HG03342 (cell line): ENCODE results near the gene CFD.
"Not testable (repeated sequence)": the region's sequence is repeated elsewhere in the genome, so short reads cannot be mapped to it uniquely, and the experiment has no call there.

Source experiments
- ATAC-seq: cut with Tn5 transposase; IDR thresholded peaks from one replicate; pipeline ENCODE4 v1.9.1; 2021; ENCODE audit warnings: mild to moderate bottlenecking, moderate library complexity; ENCODE audit not compliant: unreplicated experiment

CFD gene

DNA sequence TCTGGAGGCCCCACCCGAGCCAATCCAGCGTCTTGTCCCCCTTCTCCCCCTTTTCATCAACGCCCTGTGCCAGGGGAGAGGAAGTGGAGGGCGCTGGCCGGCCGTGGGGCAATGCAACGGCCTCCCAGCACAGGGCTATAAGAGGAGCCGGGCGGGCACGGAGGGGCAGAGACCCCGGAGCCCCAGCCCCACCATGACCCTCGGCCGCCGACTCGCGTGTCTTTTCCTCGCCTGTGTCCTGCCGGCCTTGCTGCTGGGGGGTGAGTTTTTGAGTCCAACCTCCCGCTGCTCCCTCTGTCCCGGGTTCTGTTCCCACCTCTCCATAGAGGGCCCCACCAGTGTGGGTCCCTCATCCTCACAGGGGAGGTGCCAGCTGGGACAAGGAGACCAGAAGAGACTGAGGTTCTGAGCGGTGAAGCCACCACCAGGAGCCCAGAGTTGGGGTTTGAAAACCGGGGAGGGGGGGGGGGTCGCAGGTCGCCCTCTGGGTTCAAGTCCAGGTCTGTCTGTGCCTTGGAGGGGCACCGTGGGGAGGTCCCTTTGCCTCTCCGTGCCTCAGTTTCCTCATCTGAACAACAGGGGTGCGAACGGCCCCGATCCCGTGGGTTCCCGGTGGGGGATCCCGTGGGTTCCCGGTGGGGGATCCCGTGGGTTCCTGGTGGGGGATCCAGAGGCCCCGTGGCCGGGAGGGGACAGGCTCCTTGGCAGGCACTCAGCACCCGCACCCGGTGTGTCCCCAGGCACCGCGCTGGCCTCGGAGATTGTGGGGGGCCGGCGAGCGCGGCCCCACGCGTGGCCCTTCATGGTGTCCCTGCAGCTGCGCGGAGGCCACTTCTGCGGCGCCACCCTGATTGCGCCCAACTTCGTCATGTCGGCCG, 7.1 kb upstream of the CFD start, which contains the start of gene ELANE:
ELANE (plus strand) TSS at position 168 of the 878 bp plus-strand sequence; CDS start at position 194, 26 bp downstream.
- no peak for ATAC-seq

DNA sequence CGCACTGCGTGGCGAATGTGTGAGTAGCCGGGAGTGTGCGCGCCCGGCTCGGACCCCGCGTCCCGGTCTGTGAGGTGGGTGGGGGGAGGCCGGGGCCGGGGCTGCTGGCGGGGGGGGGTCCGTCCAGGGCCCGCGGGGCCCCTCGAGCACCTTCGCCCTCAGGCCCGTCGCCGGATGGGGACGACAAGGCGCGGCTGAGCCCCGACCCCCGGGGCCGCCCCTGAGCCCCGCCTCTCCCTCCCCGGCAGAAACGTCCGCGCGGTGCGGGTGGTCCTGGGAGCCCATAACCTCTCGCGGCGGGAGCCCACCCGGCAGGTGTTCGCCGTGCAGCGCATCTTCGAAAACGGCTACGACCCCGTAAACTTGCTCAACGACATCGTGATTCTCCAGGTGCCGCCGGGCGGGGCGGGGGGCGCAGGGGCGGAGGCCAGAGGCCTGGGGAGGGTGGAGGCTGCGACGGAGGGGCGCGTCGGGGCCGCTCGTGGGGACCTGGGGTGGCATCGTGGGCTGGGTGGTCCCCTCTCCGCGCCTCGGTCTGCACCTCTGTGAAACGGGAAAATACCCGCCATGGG, 6.4 kb upstream of the CFD start:
- no peak for ATAC-seq

- ATAC-seq, result not testable (repeated sequence)
These were observed 5.7 kb upstream of the CFD start for GRCh38 chr19:853614-854220.

- ATAC-seq, result no peak
These were observed 4.9 kb upstream of the CFD start for GRCh38 chr19:854549-854948.

GRCh38 chr19:855142-855541, 4.3 kb upstream of the CFD start:
- ATAC-seq, result no peak

- no peak for ATAC-seq
These were observed 3.8 kb upstream of the CFD start for GRCh38 chr19:855566-856120.

DNA sequence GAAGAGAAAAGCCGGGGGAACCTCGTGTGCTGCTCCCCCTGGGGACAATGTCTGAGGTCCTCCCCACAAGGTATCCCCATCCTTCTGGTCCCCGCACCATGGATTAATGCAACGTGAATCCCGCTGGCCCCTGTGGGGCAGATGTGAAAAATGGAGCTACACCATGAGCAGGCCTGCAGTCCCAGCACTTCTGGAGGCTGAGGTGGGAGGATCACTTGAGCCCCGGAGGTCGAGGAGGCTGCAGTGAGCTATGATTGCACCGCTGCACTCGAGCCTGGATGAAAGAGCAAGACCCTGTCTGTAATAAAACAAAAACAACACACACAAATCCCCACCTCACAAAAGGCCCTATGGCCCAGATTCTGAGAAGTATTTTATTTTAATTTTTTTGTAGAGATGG, 1.2 kb upstream of the CFD start:
- no peak for ATAC-seq

DNA sequence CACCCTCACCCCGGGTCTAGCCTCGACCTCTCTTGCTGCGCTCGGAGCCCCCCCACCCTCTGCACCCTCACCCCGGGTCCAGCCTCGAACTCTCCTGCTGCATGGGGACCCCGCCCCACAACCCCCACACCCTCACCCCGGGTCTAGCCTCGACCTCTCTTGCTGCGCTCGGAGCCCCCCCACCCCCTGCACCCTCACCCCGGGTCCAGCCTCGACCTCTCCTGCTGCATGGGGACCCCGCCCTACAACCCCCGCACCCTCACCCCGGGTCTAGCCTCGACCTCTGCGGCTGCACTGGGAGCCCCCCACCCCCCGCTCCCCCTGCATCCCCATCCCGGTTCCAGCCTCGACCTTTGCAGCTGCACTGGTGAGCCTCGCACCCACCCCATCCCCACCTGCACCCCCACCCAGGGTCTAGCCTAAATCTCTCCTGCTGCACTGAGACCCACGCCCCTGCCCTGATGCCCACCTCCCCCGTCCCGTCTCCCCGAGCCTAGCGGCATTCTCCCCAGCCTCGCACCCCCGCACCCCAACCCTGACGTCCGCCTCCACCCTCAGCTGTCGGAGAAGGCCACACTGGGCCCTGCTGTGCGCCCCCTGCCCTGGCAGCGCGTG, 1.8 kb downstream of the CFD start:
- no peak for ATAC-seq

DNA sequence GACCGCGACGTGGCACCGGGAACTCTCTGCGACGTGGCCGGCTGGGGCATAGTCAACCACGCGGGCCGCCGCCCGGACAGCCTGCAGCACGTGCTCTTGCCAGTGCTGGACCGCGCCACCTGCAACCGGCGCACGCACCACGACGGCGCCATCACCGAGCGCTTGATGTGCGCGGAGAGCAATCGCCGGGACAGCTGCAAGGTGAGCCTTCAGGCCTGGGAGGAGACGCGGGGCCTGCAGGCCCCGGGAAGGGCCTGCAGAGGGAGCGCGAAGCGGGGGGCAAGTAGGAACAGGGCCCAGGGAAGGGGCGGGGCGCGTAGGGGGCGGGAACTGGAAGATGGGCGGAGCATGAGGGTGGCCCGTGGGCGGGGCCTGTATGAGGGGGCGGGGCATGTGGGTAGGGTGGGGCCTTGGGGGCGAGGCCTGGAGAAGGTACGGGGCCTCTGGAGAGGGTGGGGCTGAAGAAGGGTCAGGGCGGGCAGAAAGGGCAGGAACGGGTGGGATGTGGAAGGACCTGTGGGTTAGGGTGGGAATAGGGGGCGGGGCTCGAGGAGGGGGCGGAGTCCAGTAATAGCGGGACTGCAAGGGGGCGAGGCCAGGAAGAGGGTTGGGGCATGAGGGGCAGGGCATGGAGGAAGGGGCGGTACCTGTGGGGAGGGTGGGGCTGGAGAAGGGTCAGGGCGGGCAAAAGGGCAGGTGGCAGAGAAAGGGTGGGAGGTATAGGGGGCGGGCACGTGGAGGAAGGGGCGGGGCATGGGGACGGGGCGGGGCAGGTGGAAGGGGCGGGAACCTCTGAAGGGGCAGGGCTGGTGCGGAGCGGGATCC, 2.5 kb downstream of the CFD start:
- no peak for ATAC-seq

- ATAC-seq, result no peak
These were observed 3.3 kb downstream of the CFD start for GRCh38 chr19:862581-863314.

DNA sequence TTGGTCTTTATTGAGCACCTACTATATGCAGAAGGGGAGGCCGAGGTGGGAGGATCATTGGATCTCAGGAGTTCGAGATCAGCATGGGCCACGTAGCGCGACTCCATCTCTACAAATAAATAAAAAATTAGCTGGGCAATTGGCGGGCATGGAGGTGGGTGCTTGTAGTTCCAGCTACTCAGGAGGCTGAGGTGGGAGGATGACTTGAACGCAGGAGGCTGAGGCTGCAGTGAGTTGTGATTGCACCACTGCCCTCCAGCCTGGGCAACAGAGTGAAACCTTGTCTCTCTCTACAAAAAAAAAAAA, 3.8 kb downstream of the CFD start:
- ATAC-seq, result no peak

GRCh38 chr19:866769-867300, 7.4 kb downstream of the CFD start:
- no peak for ATAC-seq

DNA sequence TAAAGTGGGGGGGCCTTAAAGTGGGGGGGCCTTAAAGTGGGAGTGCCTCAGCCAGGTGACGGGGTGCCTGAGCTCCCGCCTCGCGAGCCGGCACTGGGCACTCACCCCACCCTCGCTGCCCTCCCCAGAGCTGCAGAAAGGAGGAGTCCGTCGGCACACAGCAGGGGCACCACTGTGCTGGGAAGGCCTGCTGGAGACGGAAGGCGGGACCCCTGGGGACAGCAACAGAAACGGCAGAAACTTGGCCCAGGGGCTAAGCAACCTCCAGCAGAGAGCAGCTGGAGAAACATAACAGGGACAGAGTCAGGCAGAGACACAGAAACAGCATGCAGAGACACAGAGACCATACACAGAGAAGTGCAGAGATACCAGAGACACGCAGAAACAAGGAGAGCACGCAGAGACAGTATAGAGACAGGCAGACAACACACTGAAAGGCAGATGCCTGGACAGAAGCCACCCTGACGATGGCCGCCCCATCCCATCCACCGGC, 7.9 kb downstream of the CFD start:
- ATAC-seq, result no peak

DNA sequence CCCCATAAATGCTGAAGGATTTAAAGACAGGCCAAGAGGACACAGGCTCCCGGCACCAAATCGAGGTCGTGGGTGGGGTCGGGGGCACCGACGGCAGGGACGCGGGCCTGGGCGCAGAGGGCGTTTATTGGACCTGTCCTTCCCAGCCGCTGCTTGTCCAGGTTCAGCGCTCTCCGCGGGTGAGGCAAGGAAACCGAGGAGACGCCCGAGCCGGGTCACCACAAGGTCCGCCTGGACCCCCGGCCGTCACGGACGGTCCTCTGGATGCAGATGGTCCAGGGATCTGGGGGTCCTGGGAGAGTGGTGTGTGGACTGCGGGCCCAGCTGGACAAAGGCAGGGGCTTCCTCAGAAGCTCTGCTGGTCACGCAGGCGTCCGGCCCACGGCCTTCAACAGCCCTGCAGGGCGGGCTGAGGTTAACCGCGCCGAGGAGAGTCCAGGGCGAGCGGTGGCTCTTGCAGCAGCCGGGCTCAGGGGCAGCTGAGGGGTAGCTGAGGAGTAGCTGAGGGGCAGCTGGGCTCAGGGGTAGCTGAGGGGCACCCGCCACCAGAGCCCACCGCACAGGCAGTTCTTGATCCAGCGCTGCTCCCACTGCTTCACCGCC, 8.5 kb downstream of the CFD start:
- no peak for ATAC-seq

DNA sequence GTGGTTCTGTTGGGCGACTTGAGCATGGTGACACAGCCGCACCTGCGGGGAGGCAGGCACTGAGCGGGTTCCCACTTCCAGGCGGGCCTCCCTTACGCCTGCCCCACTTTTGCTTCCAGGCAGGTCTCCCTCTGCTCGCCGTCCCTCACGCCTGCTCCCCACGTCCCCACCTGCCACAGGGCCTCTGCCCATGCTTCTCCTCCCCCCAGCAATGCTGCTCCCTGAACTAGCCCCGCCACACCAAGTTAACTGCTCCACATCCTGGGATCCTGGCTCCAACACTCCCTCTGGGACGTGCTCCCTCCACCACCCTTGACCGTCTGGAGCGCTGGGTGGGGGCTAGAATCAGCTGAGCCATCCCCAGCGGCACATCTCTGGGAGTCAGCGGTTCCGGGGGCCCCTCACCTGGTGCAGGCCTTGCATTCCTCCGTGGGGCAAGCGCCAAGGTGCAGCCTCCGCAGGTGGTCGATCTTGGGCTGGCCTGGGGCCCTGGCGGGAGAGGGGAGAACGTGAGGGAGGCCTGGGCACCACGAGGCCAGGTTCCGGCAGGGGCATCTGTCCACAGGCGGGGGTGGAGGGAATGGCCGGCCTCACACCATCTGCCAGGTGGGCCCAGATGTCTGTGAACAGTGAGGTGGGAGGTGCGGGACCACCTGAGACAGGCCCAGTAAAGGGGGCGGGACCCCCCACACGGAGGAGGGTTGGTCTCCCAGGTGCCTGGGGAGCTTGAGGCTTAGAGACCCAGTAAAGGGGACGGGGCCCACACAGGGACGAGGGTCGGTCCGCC, 9.2 kb downstream of the CFD start:
- no peak for ATAC-seq

GRCh38 chr19:869245-870177, 10.0 kb downstream of the CFD start:
- ATAC-seq, result no peak

GRCh38 chr19:870314-870713, 10.8 kb downstream of the CFD start:
- ATAC-seq, result no peak
